Activated effector memory CD4-positive, alpha-beta T cell treated with anti-CD3 and anti-CD28 coated beads, Interleukin-2, amount 50 U/mL, for 16 hours (primary cell): ENCODE data around the gene MYO1H.
"Not testable (repeated sequence)": the region's sequence is repeated elsewhere in the genome, so short reads cannot be mapped to it uniquely, and the experiment has no call there.

Experiments used
- DNase-seq: peaks from one replicate; pipeline ENCODE4 v3.0.0-alpha.2; 2020

Gene MYO1H, protein sequence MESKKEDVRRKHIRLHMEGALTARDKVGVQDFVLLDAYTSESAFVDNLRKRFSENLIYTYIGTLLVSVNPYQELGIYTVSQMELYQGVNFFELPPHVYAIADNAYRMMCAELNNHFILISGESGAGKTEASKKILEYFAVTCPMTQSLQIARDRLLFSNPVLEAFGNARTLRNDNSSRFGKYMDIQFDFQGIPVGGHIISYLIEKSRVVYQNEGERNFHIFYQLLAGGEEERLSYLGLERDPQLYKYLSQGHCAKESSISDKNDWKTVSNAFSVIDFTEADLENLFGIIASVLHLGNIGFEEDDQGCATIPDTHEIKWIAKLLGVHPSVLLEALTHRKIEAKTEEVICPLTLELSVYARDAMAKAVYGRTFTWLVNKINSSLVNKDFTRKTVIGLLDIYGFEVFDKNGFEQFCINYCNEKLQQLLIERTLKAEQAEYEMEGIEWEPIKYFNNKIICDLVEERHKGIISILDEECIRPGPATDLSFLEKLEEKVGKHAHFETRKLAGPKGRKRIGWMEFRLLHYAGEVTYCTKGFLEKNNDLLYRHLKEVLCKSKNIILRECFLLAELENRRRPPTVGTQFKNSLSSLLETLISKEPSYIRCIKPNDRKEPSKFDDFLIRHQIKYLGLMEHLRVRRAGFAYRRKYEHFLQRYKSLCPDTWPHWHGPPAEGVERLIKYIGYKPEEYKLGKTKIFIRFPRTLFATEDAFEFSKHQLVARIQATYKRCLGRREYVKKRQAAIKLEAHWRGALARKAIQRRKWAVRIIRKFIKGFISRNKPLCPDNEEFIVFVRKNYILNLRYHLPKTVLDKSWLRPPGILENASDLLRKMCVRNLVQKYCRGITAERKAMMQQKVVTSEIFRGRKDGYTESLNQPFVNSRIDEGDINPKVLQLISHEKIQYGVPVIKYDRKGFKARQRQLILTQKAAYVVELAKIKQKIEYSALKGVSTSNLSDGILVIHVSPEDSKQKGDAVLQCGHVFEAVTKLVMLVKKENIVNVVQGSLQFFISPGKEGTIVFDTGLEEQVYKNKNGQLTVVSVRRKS

DNA sequence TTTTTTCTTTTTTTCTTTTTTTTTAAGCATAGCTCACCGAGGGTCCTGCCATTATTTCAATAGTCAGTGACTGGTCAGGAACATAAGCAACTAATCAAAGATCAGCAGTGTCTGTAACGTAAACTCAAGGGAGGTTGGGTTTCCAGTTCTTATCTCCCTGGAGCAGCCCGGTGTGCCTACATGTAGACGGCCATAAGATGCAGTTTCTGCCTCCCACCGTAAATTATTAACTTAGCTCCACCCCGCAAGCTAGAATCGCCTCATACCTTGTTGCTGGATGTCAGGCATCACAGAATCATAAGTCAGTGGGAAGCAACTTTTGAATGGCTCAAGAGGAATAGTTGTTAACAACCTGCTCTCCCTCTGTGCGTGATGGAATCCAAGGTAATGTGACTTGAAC, at the start of gene MYO1H:
TSS of gene MYO1H (plus strand) at position 312 of the 400 bp plus-strand sequence. CDS start at position 373, 61 bp downstream.
- DNase-seq = no peak

DNA sequence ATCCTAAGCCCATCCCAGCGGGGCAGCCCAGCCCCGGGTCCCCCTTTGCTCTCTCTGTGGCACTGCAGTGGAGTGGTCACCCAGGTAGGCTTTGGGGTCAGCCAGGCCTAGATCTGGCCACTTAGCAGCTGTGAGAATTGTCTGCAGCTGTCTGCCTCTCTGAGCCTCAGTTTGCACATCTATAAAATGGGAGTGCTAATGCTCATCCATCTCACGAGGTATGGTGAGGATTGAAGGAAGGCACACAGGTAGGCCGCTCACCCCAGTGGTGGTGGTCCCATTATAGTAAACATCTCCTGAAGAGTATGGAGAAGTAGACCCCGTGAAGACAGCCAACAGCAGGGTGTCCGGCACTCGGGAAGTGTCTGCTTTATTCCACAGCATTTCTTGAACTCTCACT, 47.9 kb upstream of the MYO1H start:
- DNase-seq = peak; percentile 30

DNA sequence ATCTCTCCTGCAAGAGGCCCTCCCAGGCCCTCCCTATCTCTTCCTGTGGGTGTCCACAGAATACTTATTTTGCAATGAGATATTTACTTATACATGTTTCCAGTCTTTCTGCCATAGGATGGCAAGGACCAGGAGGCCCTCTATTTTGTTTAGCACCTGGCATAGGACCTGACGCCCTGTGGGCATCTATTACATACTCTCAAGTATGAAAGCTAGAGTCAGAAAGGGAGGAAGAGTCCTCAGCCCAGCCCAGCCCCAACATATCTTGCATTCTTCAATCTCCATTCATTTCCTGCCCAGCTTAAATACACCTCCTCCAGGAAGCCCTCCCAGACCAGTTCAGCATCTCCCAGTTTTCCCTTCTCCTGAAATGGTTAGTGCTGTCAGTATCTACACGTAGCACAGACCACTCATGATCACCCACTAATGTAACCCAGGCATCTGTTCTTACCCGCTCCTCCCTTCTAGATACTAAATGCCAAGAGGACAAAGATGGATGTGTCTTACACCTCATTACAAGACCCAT, 46.0 kb upstream of the MYO1H start:
- DNase-seq = peak; percentile 8

DNA sequence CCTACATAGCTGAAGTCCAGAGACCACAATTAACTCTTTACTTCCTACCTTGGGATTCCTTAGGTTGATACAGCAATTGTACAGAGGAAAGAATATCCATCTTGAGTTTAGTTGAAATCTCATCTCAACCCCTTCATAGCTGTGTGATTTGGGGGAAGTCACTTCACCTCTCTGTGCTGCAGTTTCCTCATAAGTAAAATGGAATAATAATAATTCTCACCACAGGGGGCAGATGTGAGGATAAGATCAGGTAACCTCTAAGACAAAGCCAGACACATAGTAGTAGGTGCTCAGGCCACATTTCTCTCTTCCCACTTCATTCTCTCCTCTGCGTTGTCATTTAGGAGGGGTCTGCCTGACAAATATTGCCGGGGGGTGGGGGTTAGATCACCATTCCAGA, 45.3 kb upstream of the MYO1H start:
- peak; percentile 16 for DNase-seq

DNA sequence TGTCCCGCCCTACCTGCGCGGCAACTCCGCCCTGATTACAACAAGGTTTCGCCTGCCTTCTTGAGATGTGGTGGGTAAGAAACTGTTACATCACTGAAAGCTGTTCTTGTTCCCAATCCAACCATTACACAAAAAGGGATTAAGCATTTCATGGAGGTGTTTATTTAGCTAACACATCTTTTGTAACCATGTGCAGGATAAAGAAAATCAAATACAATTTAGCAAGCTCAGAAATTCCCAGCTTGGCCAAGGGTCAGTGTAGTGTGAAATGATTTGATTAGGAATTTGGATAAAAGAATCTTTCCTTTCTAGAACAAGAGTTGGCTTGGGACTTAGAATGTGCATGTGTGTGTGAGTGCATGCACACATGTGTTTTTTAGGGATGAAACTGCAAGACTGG, 44.9 kb upstream of the MYO1H start:
- no peak for DNase-seq

DNA sequence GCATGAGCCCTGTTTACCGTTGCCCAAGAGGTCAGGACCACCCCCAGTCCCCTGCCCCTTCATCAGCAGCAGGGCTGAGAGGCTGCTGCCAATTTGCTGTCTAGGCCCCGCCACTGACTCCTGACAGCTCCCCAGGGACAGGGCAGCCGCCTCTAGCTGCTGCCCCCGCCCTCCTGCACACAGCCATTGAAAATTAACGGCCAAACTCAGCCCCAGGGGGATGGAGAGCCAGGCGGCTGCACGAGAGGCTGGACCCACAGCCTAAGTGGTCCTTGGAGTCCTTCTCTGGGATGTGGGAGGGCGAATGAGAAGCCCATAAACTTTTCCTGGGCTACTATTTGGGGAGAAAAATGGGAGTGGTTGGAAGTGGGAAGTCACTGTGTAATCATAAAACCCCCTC, 43.2 kb upstream of the MYO1H start:
- DNase-seq = peak; percentile 37

DNA sequence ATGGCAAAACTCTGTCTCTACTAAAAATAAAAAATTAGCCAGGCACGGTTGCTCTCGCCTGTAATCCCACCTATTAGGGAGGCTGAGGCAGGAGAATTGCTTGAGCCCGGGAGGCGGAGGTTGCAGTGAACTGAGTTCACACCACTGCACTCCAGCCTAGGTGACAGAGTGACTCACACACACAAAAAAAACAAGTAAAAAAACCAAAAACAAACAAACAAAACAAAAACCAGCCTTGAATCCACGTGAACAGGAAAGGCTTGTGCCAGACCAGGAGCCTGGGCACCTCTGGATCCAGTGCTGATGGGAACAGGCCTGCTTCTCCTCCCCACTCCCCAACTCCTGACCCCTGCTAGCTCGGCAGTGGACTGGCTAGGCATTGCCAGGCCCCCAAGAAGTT, 42.2 kb upstream of the MYO1H start:
- DNase-seq = no peak

DNA sequence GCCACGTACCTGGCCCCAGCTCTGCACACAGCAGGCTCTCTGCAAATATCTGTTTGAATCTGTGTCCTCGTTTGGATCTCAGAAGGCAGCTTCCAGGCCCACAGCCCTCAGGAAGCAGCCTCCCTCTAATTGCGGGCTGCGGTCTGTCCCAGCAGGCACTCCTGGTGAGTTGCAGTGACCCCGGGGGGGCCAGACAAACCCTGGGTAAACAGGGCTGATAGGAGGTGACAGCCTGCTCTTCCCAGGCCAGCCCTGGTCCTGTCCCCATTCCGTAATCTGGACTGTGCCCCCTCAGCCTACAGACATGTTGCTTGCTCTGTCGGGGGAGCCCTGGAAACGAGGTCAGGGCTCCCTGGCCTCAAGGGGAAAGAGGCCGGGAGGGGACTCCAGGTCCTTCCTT, 40.6 kb upstream of the MYO1H start:
- DNase-seq = no peak

DNA sequence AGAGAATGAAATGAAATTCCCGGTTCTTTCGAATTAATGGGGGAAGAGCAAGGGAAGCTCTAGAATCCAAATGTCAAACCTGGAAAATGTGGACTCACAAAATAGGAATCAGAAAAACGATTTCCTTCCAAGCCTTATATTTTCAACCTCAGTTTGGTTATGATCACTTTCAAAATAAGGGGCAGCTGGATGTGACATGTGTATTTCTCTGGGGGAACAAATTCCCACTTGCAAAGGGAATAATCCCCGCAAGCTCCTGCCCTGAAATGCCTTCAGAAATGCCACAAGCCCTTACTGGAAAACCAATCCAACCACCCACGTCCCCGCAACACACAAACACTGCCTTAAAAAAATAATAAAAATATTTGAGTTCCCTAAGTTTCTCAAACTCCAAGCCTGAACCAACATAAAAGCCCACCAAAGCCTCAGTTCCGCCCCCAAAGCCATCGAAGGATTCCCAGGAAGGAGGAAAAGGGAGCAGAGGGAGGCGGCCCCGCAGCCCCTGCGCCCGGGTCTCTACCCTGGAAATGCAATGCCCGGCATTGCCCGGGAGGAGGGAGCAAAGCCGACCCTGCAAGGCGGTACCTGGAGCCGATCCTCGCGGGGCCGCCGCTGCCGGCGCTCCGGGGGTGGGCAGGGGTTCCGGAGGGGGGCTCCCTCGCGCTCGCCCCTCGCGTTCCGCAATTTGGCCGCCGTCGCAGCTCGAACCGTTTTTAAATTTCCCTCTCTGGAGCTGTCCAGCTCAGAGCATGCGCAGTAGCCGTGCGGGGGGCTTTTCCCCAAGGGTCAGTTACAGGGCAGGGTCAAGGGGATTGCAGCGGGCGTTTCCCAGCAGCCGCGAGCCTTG, 38.9 kb upstream of the MYO1H start, which contains the start of gene FOXN4:
TSS of gene FOXN4 (minus strand) at position 751 of the 847 bp plus-strand sequence. CDS start 963 bp downstream, outside the sequence.
- peak; percentile 61 for DNase-seq

DNA sequence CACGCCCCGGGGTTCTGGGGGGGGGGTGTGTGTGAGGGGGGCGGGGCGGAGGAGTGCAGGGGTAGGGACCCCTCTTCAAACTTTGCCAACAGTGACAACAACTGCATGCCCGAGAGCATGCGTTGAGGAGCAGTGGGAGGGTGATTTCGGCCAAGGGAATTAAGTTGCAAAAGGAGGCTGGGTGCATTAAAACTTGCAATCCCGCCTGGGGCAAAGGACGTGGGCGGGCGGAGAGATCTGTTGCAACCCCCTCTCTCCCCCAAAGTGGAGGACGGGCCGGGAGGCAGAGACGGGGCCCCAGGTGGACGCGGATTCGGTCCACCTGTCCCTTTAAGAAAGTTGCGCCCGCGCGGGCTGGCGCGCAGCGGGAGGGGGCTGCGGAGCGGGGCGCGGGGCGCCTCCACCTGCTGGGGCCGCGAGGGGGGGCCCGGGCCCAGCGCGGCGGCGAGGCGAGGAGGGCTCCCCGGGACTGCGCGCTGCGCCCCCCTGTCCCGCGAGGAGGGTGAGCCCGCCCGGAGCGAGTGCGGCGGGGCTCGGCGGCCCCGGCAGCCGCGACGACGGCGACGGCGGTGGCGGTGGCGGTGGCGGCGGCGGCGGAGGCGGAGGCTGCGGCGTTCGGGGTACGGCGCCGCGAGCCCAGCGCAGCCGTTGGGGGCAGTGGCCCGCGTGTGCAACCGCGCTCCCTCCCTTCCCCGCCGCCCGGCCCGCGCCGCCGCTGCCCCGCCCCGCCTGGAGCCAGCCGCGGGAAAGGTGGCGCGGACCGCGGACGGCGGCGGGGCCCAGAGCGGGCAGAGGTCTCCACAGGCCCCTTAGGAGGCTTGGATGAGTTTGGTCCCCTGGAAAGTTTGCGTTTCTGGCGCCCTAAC, 38.1 kb upstream of the MYO1H start:
- peak; percentile 59 for DNase-seq

DNA sequence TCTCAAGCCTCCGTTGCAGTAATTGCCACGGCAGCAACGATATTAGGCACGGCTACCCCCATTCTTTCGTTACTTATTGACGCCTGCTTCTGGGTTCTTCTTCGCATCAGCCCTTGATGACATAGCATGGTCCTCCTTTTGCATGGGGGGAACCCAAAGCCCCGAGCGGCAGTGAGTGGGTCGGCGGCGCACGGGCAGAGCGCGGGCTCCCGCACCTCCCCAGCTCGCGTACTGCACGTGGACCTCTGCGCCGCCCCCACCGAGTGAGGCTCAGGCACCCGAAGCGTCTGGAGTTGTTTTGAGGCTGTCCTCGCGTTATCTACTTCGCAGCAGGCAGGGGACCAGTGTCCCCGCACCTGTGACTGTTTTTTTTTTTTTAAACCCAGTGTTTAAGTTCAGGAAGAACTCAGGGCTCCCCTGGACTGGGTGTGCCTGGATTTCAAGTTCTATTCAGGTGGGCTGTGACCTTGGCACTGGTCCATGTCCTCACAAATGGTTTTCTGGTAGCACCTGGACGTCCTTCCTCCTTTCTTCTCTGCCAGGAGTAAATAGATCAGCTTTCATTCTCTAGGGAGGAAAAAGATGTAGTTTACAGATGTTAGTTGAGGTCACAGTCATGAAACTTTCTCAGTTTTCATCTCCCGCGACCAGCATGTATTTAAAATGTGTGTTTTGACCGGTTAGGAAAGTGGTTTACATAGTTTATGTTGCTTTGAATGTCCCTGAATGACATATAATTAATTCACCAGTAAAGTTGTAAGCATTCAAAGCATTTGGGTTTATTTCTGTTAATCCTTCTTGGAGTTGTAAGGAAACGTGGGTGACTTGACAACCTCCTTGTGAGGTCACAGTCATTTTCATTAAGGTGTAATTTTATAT, 37.2 kb upstream of the MYO1H start:
- DNase-seq = peak; percentile 65

DNA sequence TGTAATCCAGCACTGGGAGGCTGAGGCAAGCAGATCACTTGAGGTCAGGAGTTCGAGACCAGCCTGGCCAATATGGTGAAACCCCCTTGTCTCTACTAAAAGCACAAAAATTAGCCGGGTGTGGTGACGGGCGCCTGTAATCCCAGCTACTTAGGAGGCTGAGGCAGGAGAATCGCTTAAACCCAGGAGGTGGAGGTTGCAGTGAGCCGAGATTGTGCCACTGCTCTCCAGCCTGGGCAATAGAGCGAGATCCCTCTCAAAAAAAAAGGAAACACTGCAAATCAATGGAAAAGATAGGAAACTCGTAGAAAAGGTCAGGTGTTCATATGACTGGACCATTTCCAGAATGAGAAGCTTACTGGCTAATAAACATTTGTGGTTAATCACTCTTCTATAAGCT, 26.4 kb upstream of the MYO1H start:
- DNase-seq = not testable (repeated sequence)

DNA sequence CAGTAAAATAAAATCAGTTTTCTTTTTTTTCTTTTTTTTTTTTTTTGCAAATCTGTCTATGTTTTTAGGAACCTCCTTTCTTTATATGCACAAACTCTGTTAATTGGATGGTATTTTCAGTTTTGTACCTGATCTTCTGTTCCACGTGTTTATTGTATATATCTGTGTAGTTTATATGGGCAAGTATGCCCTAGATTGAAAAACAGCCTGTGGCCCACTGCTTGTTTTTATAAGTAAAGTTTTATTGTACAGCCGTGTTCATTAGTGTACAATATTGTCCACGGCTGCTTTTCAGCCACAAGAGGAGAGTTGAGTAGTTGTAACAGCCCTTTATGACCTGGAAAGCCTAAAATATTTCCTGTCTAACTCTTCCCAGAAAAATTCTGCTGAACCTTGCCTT, 18.7 kb upstream of the MYO1H start:
- DNase-seq = no peak

DNA sequence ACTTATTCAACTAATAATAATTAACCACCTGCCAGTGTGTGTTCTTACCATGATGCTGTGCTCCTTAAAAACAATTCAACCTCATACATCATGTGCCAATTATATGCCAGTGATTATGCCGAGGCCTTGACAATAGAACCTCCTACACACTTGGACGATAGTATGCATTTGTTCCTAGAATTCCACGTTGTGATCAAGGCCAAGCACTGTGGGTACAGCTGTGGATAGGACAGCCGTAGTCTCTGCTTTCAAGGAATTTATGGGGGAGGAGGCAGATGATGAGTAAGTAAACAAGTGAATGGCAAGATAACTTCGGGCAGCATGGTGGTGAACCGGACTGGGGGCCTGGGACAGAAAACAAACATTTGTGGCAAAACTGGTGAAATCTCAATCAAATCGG, 18.0 kb upstream of the MYO1H start:
- DNase-seq = no peak

DNA sequence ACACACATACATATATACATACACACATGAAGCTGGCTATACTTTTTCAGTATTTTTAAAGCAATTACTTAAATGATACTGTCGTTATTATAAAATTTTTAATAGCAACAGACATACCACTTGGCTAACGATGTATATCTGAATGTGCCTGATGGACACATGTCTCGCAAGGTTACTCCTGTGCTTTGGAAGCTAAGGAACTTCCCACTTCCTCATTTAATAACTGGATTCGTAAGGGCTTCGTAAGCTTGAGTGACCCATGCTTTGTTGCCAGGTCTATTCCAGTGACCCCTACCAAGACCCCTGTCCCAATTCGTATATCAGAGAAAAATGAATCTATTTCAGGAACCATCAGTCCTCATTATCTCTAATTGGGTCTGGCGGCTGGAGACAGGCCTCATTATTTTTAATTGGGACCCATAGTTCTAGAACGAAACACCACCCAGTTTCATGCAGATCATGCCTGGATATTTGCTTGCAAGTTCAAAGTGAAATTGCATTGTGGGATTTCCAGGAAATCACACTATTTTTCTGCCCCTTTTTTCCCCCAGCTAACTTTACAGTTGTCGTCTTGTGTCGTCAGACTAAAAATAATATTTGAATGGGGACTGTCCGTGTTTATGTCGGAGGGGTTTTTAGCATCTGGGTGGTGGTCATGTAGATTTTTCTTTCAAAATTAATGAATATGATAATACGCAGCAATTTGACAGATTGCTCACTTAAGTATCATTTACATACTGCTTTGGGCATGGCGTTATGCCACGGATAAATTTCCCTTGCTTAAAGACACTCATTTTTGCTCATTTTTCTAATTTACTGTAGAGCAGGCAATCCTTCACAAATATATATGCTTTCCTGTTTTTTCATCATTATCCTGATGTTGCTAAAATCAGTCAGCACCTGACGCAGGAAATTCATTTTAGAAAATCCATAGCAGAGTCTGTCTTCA, 17.1 kb upstream of the MYO1H start:
- DNase-seq = no peak

DNA sequence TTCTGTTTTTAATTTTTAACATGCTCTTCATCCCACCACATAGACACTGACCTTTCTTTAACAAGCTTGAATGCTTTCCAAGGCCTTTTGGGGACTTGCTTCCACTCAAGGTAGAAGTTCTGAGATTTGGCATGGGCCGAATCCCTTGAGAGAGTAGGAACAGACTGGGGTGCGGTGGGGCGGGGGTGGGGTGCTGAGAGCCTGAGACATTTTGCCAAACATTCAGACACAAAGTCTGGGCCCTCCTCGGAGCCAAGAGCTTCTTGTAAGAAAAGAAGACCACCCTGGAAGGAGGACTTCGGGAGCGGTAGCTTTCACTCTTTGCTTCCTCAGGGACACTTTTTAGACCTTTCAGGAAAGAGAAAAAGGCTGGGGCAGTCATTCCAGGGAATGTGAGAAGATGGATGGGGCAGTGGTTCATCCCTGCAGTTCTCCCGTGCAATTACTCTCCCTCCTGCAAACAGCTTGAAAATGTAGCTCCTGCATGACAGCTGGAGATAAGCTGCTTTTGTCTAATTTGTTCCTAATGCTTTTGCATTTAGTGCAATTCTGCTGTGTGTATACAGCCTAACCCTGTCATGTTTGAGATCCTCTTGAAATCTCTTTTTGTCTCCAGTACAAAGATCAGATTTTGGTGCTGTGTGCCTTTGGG, 16.3 kb upstream of the MYO1H start:
- DNase-seq = no peak

DNA sequence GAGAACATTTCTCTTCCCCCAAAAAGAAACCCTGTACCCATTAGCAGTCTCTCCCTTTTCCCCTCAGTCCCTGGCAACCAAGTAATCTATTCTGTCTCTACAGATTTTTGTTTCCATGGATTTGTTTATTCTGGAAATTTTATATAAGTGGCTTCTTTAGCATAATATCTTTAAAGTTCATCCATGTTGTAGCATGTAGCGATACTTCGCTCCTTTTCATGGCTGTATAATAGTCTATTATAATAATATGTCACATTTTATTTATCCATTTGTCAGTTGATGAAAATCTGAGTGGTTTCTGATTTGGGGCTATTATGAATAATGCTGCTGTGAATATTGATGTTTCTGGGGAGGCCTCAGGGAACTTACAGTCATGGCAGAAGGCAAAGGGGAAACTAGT, 12.8 kb upstream of the MYO1H start:
- DNase-seq = no peak

DNA sequence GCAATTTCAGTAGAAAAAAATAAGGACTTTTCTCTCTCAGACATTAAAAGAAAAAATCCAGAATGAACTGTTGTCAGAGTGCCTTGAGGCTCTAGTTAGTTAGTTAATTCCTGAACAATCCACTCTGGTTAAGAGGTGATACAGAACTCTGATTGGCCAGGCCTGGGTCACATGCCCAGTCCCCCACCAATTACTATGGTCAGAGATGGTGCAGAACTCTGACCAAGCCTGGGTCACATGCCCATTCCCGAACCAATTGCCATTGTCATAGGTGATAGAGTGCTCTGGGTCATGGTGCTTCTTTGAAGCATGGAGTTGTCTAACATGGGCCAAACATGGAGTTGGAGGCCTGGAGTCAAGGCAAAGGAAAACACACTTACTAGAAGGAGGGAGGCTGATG, 11.1 kb upstream of the MYO1H start:
- no peak for DNase-seq

DNA sequence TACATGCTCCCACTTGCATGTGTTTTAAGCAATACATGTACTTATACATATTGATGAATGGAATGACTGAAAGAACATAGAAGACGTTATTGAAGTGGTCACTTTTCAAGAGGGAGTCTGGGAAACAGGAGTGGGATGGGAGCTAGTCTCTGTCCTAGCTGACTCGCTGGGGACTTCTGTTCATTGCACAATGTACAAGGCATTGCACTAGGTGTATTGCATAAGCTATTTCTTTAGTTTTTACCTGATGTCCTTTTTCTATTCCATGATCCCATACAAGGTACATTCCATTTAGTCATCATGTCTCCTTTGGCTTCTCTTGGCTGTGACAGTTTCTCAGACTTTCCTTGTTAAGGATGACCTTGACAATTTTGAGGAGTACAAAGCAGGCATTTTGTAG, 4.0 kb upstream of the MYO1H start:
- DNase-seq = no peak
